ENCODE data around the gene STK32C.
"Not testable (repeated sequence)": the region's sequence is repeated elsewhere in the genome, so short reads cannot be mapped to it uniquely, and the experiment has no call there.

The STK32C gene

GRCh38 chr10:132163826-132164515 is 143.8 kb downstream of the STK32C start:
- DNase-seq: no peak

GRCh38 chr10:132163278-132163765 is 144.4 kb downstream of the STK32C start:
- no peak for DNase-seq

- DNase-seq: no peak
Measured at GRCh38 chr10:132162590-132163277, 145.0 kb downstream of the STK32C start.

GRCh38 chr10:132162021-132162531 is 145.7 kb downstream of the STK32C start:
- DNase-seq: no peak

- not testable (repeated sequence) for DNase-seq
Measured at GRCh38 chr10:132160834-132161622, 146.7 kb downstream of the STK32C start.

- not testable (repeated sequence) for DNase-seq
Measured at GRCh38 chr10:132160231-132160630, 147.5 kb downstream of the STK32C start.

GRCh38 chr10:132159302-132160230 is 148.2 kb downstream of the STK32C start:
- not testable (repeated sequence) for DNase-seq

GRCh38 chr10:132158823-132159222 is 148.9 kb downstream of the STK32C start:
- no peak for DNase-seq

- DNase-seq: no peak
Measured at GRCh38 chr10:132158122-132158741, 149.5 kb downstream of the STK32C start.

Measured in stimulated activated naive CD4-positive, alpha-beta T cell treated with Interleukin-2 at 50 U/mL for 16 hours (primary cell).